HL-60 (cell line): ENCODE data around the gene DCTN2.
A peak's percentile ranks its signal among the peaks of the same experiment; 100 is the strongest.
"Not testable (repeated sequence)": the region's sequence is repeated elsewhere in the genome, so short reads cannot be mapped to it uniquely, and the experiment has no call there.

Experiments
- DNase-seq, 2 experiments: peaks; one replicate each; pipeline ENCODE4 v3.0.0-alpha.2; 2010 to 2020; ENCODE audit warnings: low read depth in 1 of 2, low spot score in 1 of 2
- H3K27ac ChIP-seq: fragments of 250-450 bp; sonication (Bioruptor Pico); replicated peaks from 2 replicates; pipeline ENCODE4 v1.5.1; 2020; ENCODE audit warnings: mild to moderate bottlenecking, moderate library complexity
- H3K27me3 ChIP-seq: fragments of 250-450 bp; sonication (Bioruptor Pico); 2 replicates; pipeline ENCODE4 v1.5.1; 2021; ENCODE audit warnings: mild to moderate bottlenecking, moderate library complexity; ENCODE audit not compliant: insufficient read depth, poor library complexity, severe bottlenecking
- H3K4me3 ChIP-seq: replicated peaks from 2 replicates; pipeline ENCODE4 v1.5.1; 2011; ENCODE audit warnings: mild to moderate bottlenecking, control low read depth, low read length; ENCODE audit not compliant: insufficient read depth
- CTCF ChIP-seq: IDR thresholded peaks from one replicate; pipeline ENCODE4 v1.5.1; 2011; ENCODE audit warnings: low read length, control low read depth, inconsistent platforms; ENCODE audit not compliant: insufficient read depth
- GABPA ChIP-seq: IDR thresholded peaks from 2 replicates; pipeline ENCODE4 v1.6.1; 2012; ENCODE audit warnings: low read depth
- POLR2AphosphoS5 ChIP-seq: IDR thresholded peaks from 2 replicates; pipeline ENCODE4 v1.6.1; 2012; ENCODE audit warnings: low read depth
- REST ChIP-seq: IDR thresholded peaks from 2 replicates; pipeline ENCODE4 v1.6.1; 2012; ENCODE audit warnings: low read depth; ENCODE audit not compliant: insufficient replicate concordance
- SPI1 ChIP-seq: IDR thresholded peaks from 2 replicates; pipeline ENCODE4 v1.6.1; 2012; ENCODE audit warnings: low read depth, mild to moderate bottlenecking, borderline replicate concordance

The DCTN2 gene

GRCh38 chr12:57497223-57498131, 49.5 kb downstream of the DCTN2 start:
- Histone ChIP-seq H3K27ac (0 out of 2 replicates have a peak overlapping the region, but pooled peaks have one; percentile 1), H3K27me3 (no peaks in the 10 kb centered on the region), H3K4me3 (no peak overlapping the region)
- peak in 1 of 2 experiments; percentile 33 for DNase-seq
- TF ChIP-seq SPI1: no peak
- no peak for TF ChIP-seq GABPA

GRCh38 chr12:57496822-57497221, 50.2 kb downstream of the DCTN2 start:
- no peak overlapping the region for H3K4me3 ChIP-seq
- H3K27ac ChIP-seq: no peak overlapping the region
- no peaks in the 10 kb centered on the region for H3K27me3 ChIP-seq
- DNase-seq: no peak
- TF ChIP-seq CTCF (no peak), SPI1 (no peak), GABPA (no peak), REST (no peak), POLR2AphosphoS5 (no peak; the same call in 1 of the 2 replicates)

- not testable (repeated sequence) for DNase-seq, H3K4me3 ChIP-seq, H3K27me3 ChIP-seq, H3K27ac ChIP-seq
Measured at GRCh38 chr12:57495051-57495701, 51.8 kb downstream of the DCTN2 start.

GRCh38 chr12:57491393-57492280, 55.4 kb downstream of the DCTN2 start:
- H3K27me3 ChIP-seq: no peaks in the 10 kb centered on the region
- H3K27ac ChIP-seq: no peak overlapping the region
- TF ChIP-seq POLR2AphosphoS5 (no peak), CTCF (peak; percentile 25), REST (no peak), SPI1 (no peak)
- no peak overlapping the region for H3K4me3 ChIP-seq
- DNase-seq: no peak
